HG02870 (cell line): ENCODE measurements around the gene ZNRF3.
"Not testable (repeated sequence)": the region's sequence is repeated elsewhere in the genome, so short reads cannot be mapped to it uniquely, and the experiment has no call there.

ENCODE experiments used
- ATAC-seq: cut with Tn5 transposase; IDR thresholded peaks from one replicate; pipeline ENCODE4 v1.9.1; 2021; ENCODE audit warnings: mild to moderate bottlenecking, moderate library complexity; ENCODE audit not compliant: unreplicated experiment

Gene ZNRF3

DNA sequence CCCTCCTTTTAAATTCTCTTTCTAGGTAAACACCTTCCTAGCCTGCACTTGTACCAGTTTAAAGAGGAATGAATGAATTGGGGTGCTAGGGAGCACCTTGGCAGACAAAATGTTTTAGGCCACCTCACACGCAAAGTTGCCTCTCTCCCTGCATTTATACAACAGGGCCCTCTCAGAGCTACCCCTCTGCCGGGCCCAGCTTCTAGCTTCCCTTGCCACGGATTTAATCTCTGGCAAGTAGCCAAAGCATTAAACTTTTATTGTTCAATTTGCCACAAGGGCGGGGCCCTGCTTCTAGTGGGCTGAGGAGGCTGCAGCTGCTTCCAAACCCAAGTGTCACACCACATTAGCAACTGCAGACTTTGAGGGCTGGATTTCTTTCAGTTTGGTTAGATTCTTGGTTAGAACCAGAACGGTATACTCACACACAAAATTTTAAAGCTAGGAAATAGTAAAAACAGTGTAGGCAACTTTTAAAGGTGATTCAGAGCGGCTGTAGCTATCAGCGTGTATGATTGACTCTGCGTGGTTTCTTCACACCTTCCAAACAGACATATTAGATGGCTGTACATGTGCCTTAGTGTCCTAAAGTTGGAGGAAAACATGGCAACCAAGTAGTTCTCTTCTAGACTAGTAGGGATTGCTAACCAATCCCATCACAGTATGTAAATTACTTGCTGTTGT lies 196.0 kb downstream of the ZNRF3 start:
- ATAC-seq = no peak

GRCh38 chr22:29080106-29080975 lies 197.0 kb downstream of the ZNRF3 start:
- ATAC-seq = no peak

GRCh38 chr22:29081517-29082236 lies 198.3 kb downstream of the ZNRF3 start:
- ATAC-seq = no peak

GRCh38 chr22:29082826-29083545 lies 199.6 kb downstream of the ZNRF3 start:
- no peak for ATAC-seq

GRCh38 chr22:29083576-29083932 lies 200.2 kb downstream of the ZNRF3 start:
- not testable (repeated sequence) for ATAC-seq

DNA sequence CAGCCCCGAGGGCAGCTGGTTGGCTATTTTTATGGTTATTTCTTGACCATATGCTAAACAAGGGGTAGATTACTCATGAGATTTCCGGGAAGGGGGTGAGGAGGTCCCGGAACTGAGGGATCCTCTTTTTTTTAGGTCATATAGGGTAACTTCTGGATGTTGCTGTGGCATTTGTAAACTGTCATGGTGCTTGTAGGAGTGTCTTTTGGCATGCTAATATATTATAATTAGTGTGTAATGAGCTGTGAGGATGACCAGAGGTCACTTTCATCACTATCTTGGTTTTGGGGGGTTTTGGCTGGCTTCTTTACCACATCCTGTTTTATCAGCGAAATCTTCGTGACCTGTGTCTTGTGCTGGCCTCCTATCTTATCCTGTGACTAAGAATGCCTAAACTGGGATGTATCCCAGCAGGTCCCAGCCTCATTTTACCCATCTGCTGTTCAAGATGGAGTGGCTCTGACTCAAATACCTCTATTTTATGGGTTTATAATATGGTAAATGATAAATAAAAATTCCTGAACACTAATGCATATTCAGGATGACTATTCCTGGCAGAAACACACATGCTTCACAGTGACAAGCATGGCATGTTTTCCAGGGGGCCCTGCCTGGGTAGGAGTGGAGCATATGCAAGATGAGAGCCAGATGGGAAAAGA lies 200.7 kb downstream of the ZNRF3 start:
- ATAC-seq = no peak

GRCh38 chr22:29087012-29087411 lies 203.6 kb downstream of the ZNRF3 start:
- ATAC-seq = no peak

DNA sequence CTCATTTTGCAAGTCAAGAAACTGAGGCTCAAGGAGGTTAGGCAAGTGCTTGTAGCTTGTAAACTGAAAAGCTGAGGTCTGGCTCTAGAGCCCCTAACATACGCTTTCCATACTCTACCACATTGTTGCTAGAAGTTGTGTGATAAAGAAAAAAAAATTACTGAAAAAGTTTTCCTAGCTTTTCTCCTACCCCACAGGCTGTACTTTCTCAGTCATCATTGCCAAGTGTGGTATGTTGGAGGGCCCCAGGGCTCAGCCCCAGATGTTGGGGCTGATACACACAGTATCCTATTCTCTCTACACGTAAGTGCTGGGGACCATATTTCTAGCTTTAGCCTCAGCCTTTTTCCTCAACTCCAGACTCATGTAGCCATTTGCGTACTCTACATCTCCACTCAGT lies 205.4 kb downstream of the ZNRF3 start:
- no peak for ATAC-seq

DNA sequence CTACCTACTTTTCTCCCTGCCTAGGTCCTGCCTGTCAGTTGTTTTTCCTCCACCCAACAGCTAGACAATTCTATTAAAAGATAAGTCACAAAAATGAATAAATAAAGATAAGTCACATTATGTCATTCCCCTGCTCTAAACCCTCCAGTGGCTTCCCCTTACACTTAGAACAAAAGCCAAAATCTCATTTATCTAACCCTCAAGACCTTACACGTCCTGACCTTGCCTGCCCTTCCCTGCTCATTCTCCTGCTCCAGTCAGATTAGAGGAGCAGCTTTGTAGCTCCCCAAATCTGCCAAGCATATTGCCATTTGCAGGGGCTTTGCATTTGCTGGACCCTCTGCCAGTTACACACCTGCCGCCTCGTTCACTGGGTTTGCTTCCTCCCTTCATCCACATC lies 206.1 kb downstream of the ZNRF3 start:
- ATAC-seq = no peak

GRCh38 chr22:29090039-29090438 lies 206.7 kb downstream of the ZNRF3 start:
- ATAC-seq = no peak

GRCh38 chr22:29092243-29092642 lies 208.9 kb downstream of the ZNRF3 start:
- no peak for ATAC-seq

DNA sequence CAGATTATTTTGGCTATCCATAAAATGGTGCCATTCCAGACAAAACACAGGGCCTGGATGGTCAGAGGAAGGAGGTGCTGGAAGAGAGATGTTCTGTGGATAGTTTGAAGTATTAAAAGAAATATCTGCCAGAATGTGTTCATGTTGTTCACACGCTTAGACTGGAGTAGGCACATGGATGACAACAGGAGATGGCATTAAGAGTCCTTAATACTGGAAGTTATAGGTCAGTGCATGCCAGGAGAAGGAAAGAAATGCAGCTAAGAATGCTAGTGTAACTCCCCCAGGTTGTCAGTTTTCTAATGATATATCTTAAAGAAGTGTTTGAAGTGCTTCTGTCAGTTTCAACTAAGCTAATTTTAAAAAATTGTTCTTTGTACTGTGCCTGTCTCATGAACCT lies 209.7 kb downstream of the ZNRF3 start:
- no peak for ATAC-seq

GRCh38 chr22:29093501-29094300 lies 210.3 kb downstream of the ZNRF3 start:
- no peak for ATAC-seq

DNA sequence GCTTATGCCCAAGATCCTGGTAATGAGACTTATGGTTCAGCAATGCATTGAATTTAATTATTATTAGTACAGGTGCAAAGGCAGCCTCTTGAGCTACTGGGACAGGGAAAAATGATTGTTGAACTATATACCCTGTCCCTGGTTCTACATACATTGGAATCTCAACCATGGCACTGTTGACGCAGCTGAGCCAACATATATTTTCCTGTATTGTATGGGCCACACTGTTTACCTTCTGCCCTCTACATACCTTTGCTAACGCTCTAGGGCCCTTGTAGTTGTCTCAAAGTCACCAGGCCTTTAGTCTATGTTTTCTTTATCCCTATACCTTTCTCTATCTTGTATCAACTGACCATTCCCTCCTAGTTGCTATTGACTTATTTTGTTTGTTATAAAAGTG lies 212.1 kb downstream of the ZNRF3 start:
- ATAC-seq = no peak

- ATAC-seq = no peak
Observed at GRCh38 chr22:29096736-29097669, 213.6 kb downstream of the ZNRF3 start.

GRCh38 chr22:29098296-29098695 lies 214.9 kb downstream of the ZNRF3 start:
- no peak for ATAC-seq

DNA sequence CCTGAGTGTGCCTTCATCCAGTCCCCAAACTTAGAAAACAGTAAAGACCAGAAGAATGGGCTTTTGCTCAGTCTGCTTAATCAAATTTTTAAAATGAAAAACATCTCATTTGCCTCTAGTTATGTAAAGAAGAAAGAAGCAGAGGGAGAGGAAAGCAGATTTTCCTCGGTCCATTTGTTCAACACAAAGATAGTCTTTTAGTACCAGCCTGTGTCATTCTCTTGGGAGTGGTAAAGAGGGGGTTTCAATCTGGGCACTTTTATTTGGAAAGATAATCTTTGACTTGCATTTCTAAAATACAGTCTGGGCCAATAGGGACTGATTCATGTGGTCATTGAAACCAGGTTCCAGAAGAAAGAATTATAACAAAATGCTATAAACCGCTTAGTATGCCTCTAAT lies 218.9 kb downstream of the ZNRF3 start:
- ATAC-seq = no peak

- ATAC-seq = no peak
Observed at GRCh38 chr22:29103121-29103520, 219.7 kb downstream of the ZNRF3 start.

DNA sequence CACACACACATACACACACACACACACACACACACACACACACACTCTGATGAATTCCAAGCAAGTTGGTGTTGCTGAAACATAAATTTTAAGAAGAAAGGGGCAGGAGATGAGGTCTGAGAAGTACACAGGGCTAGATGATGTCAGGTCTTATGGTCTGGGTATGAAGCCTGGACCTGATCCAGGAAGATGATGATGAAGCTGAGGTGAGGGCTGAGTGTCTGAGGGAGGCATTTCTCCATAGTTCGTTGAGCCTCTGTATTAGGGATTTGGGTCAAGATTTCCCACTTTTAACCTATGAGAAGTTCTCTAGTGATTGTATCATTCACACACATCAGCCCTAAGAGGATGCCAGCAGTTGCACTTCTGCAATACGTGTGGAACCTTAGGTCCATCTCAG lies 222.1 kb downstream of the ZNRF3 start:
- no peak for ATAC-seq
